Lung (tissue), 12 donors: Measurements from ENCODE around the gene GUCY1A1. TPM values are rescaled to one million over a fixed set of nuclear protein-coding genes. Genes with fewer than 3 reads are reported as not detected.
A peak's percentile ranks its signal among the peaks of the same experiment; 100 is the strongest.

ENCODE experiments used
- ATAC-seq: fragments of 200-7000 bp; cut with Tn5 transposase; one replicate; pipeline ENCODE4 v1.9.1; 2020; ENCODE audit warnings: moderate number of reproducible peaks; ENCODE audit not compliant: insufficient read depth, low FRiP score
- DNase-seq, 3 donors: peaks; one replicate each; pipeline ENCODE4 v3.0.0-alpha.2; 2013 to 2017
- H3K27ac ChIP-seq, 2 donors: one replicate each; pipeline ENCODE4 v1.5.1; 2013; ENCODE audit warnings: mild to moderate bottlenecking in 2 of 2, moderate library complexity in 2 of 2, control low read depth in 1 of 2, inconsistent platforms in 1 of 2, low read depth in 1 of 2, low read length in 1 of 2
- H3K27me3 ChIP-seq, 3 donors: one replicate each; pipeline ENCODE4 v1.5.1; 2013; ENCODE audit warnings: low read length in 2 of 3; ENCODE audit not compliant: control insufficient read depth in 3 of 3, insufficient read depth in 3 of 3
- H3K36me3 ChIP-seq, 4 donors: one replicate each; pipeline ENCODE4 v1.5.1; 2013; ENCODE audit warnings: low read length in 4 of 4, mild to moderate bottlenecking in 1 of 4, moderate library complexity in 1 of 4; ENCODE audit not compliant: control insufficient read depth in 4 of 4, insufficient read depth in 4 of 4
- H3K4me1 ChIP-seq, 5 donors: one replicate each; pipeline ENCODE4 v1.5.1; 2013; ENCODE audit warnings: low read length in 5 of 5, mild to moderate bottlenecking in 2 of 5, moderate library complexity in 1 of 5; ENCODE audit not compliant: control insufficient read depth in 5 of 5, insufficient read depth in 5 of 5
- H3K4me3 ChIP-seq: one replicate; pipeline ENCODE4 v1.5.1; 2013; ENCODE audit warnings: mild to moderate bottlenecking, control low read depth, moderate library complexity
- H3K9ac ChIP-seq, 2 donors: one replicate each; pipeline ENCODE4 v1.5.1; 2013; ENCODE audit warnings: low read length in 2 of 2, control low read depth in 1 of 2; ENCODE audit not compliant: insufficient read depth in 1 of 2
- H3K9me3 ChIP-seq, 4 donors: one replicate each; pipeline ENCODE4 v1.5.1; 2013; ENCODE audit warnings: low read length in 3 of 4, mild to moderate bottlenecking in 1 of 4, moderate library complexity in 1 of 4; ENCODE audit not compliant: control insufficient read depth in 4 of 4, insufficient read depth in 3 of 4
- CTCF ChIP-seq: IDR thresholded peaks from 2 replicates; pipeline ENCODE4 v1.5.1; 2012; ENCODE audit warnings: mild to moderate bottlenecking; ENCODE audit errors: control extremely low read depth, extremely low read depth
- WGBS, 2 donors: extraction: QIAGEN DNeasy Blood & Tissue Kit; methylation state at CpG; one replicate each; pipeline ENCODE4 v1.1.7; 2013; 5-methylcytosine and 5-hydroxymethylcytosine counted together
- polyA plus RNA-seq, 2 donors: library from polyadenylated mRNA; stranded (reverse); fragments of 200-250 nt; gene quantifications; one replicate each; pipeline ENCODE4 v1.2.1, GENCODE V29; 2013
- total RNA-seq, 2 donors: library from RNA; depleted of rRNA in 1 of 2; stranded (reverse); fragments of >200 nt in 1 of 2; gene quantifications; one replicate each; pipeline ENCODE4 v1.2.1, GENCODE V29; 2014 to 2021
- donor health status: control.
- donor health status: control.
- donor health status: Bipolar disorder and iron deficiency.
- donor health status: healthy.
- donor health status: DM: yes; HTN: yes; CAD: no.

The GUCY1A1 gene
- total and polyA plus RNA-seq, 4 donors = 8.0 to 115 (median 28.5) TPM

GRCh38 chr4:155693015-155693663, 26.5 kb downstream of the GUCY1A1 start:
- Histone ChIP-seq H3K4me3 (no peak overlapping the region), H3K4me1 (peaks cover 0 to 39% (median 11%) of the 10 kb centered on the region in 5 donors), H3K36me3 (peaks cover 0 to 13% (median 6%) of the 10 kb centered on the region in 4 donors), H3K27ac (peak overlapping the region in 1 of 2 donors; percentile 79), H3K9me3 (peaks cover 0 to under 1% (median 0%) of the 10 kb centered on the region in 4 donors), H3K27me3 (no peaks in the 10 kb centered on the region), H3K9ac (no peak overlapping the region)
- DNase-seq (peak in 1 of 3 donors; percentile 62), ATAC-seq (peak; percentile 75)
- no peak for TF ChIP-seq CTCF
- 43 to 71% methylated on average over 4 of the region's 4 CpGs for WGBS, 2 donors

- peak overlapping the region in 1 of 2 donors; percentile 60 for H3K27ac ChIP-seq
- no peak for DNase-seq
Measured at GRCh38 chr4:155694100-155694785, 27.6 kb downstream of the GUCY1A1 start.

GRCh38 chr4:155696226-155696625, 29.6 kb downstream of the GUCY1A1 start:
- ATAC-seq = no peak
- no peak overlapping the region for H3K9ac ChIP-seq
- WGBS, 2 donors = 29 to 36% methylated on average over 1 of the region's 1 CpG
- H3K4me3 ChIP-seq = no peak overlapping the region
- H3K4me1 ChIP-seq = peaks cover 0 to 28% (median 13%) of the 10 kb centered on the region in 5 donors
- DNase-seq = no peak
- TF ChIP-seq CTCF = no peak
- H3K27ac ChIP-seq = no peak overlapping the region
- peaks cover 0 to 25% (median 14%) of the 10 kb centered on the region in 4 donors for H3K36me3 ChIP-seq
- H3K9me3 ChIP-seq = peaks cover 0 to 10% (median 0%) of the 10 kb centered on the region in 4 donors
- no peaks in the 10 kb centered on the region for H3K27me3 ChIP-seq

More at GRCh38 chr4:155694100-155694785, 27.6 kb downstream of the GUCY1A1 start:
- H3K27me3 ChIP-seq = no peaks in the 10 kb centered on the region
- no peak overlapping the region for H3K9ac ChIP-seq
- no peak overlapping the region for H3K4me3 ChIP-seq
- peaks cover 0 to 10% (median 0%) of the 10 kb centered on the region in 4 donors for H3K9me3 ChIP-seq
- no peak for ATAC-seq
- peaks cover 0 to 28% (median 11%) of the 10 kb centered on the region in 5 donors for H3K4me1 ChIP-seq
- peaks cover 0 to 20% (median 11%) of the 10 kb centered on the region in 4 donors for H3K36me3 ChIP-seq
- 50 to 58% methylated on average over 2 of the region's 2 CpGs for WGBS, 2 donors
- no peak for TF ChIP-seq CTCF
